SKM-1 treated with dmso at 0.1 percent for 144 hours (cell line): Measurements from ENCODE around the gene CCDC124.

Experiments used
- DNase-seq: peaks from one replicate; lab custom pipeline; 2025; ENCODE audit not compliant: unreplicated experiment; lab: John Stamatoyannopoulos, UW

CCDC124 gene

DNA sequence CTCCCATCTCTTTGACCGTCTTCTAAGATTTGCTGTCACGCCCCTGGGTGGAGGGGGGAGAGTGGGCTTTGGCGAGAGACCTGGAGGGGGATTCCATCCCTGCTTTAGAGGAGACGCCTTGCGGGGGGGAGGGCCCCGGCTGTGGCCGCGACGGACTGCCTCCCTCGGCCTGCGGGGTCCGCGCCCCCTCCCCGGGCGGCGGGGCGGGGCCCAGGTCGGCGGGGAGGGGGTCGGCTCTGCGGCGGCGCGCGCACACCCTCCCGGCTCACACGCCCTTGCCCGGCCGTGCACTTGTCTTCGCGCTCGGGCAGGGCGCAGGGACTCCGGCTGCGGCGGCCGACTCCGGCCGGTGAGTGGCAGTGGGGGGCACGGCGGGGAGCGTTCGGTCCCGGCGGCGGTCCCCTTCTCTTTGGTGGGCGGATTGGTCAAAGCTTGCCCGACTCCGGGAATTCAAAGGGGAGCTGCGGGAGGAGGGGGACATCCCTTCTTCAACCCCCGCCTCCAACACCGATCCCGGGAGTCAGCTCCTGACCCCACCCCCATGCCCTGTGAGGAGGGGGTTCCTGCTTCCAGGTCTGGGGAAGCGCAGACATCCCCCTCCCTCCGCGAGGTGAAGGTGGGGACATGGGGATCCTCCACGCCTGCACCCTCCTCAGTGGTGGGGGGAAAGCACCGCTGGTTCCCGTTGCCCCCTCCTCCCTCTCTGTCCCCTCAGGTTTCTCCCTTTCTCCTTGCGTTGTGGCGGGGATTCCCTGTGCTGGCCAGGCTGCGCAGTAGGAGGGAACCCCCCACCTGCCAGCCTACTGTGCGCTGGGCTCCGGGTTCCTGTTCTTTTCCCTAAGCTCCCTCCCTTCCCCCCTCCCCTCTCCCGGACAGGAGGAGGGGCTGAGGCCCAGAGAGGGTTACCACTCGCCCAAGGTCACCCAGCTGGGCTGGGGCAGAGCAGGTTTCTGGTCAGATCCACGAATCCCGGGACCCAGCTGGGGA lies 19.5 kb downstream of the CCDC124 start:
- DNase-seq: no peak

DNA sequence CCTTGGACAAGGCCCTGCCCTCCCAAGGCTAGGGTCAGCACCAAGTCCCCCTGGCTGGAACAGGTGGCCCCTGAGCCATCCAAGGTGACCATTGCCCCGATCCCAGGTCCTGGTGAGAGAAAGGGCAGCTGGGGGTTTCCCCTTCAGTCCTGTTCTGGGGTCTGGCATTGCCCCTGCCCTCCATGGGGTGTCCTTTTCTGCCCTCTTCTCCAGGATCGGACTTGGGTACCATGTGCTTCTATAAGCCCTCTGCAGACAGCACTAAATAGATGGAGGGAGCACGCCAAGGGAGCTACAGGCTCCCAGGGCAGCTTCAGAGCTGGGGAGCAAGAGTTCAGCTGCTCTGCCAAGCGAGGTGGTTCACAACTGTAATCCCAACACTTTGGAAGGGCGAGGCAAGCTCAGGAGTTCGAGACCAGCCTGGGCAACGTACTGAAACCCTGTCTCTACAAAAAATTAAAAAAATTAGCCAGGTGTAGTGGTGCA lies 20.5 kb downstream of the CCDC124 start:
- no peak for DNase-seq

DNA sequence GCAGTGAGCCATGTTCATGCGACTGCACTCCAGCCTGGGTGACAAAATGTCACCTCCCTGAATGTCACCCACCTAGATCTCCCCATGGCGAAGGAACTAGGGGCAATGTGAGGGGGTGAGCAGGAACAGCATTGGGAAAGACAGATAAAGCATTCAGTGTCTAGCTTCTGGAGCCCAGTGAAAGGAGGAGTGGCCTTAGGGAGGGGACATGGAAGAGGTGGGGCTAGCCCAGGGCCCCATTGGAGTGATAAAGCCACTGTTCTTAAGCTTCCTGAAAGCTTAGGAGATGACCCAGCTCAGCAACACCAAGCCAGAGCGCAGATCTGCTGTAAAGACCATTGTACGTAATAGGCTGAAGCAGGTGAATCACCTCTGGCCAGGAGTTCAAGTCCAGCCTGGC lies 21.1 kb downstream of the CCDC124 start:
- DNase-seq: no peak

DNA sequence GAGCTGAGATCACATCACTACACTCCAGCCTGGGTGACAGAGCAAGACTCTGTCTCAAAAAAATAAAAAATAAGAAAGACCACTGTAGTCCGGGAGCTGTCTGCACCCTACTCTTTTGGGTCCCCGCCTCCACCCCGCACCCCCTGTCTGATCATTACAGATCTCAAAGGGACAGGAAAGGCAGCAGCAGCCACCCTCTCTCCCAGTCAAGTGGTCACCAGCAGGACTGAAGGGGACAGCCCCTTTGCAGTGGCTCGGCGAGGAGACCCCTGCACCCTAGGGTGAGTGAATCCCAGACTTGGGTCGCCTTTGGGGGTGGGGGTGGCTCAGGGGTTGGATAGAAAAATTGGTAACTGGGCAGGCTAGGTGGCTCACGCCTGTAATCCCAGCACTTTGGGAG lies 21.6 kb downstream of the CCDC124 start:
- DNase-seq: no peak

DNA sequence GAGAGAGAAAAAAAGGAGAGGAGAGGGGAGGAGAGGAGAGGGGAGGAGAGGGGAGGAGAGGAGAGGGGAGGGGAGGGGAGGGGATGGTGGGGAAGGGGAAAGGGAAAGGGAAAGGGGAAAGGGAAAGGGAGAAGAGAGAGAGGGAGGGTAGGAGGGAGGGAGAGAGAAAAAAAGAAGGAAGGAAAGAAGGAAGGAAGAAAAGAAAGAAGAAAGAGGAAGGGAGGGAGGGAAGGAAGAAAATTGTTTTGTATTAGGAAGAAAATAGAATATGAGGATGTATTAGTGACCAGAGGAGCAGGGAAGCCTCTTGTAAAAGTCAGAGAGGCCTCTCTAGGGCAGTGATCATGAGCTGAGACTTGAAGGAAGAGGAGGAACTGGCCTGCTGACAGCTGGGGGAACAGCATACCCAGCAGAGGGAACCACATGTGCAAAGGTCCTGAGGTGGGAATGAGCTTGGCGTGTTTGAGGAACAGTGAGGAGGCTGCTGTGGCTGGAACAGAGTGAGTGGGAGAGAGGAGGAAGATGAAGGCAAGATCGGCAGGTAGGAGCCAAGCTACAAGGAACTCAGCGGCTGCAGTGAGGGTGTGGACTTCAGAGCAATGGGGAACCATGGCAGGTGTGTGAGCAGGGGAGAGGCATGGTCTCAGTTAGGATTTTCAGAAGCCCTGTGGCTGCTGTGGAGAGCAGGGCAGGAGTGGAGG lies 24.5 kb downstream of the CCDC124 start:
- no peak for DNase-seq

DNA sequence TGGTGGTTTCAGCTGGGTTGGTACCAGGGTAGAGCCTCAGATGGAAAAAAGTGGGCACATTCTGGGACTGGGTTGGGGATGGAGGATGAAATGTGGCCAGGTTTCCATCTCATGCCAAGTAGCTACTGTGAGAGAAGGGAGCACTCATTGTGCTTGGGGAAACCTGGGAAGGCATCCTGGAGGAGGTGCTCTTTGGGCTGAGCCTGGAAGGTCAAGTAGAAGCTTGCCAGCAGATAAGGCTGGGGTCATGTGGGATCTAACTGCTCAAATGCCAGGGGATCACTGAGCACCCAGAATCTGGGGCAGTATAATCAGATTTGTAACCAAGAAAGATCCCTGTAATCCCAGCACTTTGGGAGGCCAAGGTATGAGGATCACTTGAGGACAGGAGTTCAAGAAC lies 25.1 kb downstream of the CCDC124 start:
- DNase-seq: no peak

DNA sequence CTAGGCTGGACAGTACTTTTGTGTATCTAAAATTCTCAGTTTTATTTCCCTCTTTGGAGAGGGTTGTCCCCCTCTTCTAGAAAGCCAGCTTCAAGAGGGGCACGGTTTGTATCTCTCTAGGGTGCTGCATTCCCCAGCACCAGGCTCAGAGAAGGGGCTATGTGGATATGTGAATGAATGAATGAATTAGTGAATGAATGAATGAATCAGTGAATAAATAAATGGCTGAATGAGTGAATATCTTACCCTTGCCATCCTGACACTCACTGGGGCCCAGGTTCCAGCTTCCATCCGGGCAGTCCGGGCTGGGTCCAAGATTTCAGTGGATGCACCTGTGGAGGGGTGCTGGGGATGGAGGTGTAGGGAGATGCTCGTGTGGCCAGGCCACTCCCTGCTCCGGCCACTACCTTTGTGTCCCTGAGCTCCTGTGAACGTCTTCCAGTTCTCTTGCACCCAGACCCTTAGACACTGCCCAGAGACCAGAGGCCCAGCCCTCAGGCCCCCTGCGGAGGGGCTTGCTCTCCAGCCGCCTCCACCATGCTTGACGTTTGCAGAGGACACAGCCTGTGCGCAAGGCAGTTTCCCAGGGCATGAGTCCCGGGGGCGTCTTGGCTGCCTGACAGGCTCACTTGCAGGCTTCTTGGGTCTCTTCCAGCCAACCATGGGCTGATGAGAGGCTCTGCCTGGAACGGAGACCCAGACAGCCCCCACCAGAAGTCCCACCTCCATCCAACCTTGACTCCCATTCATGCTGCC lies 31.3 kb downstream of the CCDC124 start:
- DNase-seq: no peak

DNA sequence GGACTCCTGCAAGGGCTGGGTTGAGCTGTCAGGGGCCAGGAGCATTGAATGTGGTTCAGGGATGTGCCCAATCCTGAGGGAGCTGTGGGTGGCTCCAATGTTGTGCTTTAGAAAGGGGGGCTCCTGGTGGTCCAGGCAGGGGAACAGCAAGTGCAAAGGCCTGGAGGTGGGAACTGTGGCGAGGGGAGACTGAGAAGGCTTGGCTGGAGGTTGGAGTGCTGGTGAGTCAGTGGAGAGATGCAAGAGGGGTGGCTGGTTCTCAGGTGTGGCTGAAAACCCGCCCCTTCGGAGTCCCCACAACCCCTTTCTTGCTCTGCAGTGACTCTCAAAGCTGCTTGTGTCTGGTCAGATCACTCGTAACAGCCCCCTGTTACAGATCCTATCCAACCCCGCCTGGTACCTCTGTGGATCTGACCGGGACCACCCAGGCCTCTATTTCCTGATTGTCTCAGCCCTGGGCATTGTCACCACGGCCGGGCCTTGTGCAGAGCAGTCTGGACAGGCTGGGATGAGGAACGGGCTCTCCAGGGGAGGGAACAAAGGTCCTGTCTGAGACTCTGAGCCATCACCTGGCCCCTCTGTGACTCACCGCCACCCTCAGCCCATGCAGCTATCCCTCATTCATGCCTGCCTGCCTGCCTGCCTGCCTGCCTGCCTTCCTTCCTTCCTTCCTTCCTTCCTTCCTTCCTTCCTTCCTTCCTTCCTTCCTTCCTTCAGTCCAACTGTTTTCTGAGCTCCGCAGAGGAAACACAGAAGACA lies 32.7 kb downstream of the CCDC124 start:
- no peak for DNase-seq

DNA sequence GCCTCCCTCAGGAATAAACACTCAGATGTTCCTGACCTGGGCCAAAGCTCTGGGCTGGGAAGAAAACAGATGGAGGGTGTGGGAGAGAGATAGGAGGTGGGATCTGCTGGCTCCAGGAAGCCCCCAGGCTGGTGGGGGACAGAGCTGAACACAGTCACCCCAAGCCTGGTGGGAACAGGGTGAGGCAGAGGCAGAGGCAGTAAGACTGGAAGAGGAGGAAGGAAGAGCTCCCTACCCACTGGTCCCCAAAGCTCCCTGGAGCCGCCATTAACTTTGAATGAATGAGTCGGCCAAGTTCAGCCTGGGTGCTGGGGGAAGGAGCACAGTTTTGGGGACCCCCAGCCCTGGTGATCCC lies 33.3 kb downstream of the CCDC124 start:
- DNase-seq: no peak

DNA sequence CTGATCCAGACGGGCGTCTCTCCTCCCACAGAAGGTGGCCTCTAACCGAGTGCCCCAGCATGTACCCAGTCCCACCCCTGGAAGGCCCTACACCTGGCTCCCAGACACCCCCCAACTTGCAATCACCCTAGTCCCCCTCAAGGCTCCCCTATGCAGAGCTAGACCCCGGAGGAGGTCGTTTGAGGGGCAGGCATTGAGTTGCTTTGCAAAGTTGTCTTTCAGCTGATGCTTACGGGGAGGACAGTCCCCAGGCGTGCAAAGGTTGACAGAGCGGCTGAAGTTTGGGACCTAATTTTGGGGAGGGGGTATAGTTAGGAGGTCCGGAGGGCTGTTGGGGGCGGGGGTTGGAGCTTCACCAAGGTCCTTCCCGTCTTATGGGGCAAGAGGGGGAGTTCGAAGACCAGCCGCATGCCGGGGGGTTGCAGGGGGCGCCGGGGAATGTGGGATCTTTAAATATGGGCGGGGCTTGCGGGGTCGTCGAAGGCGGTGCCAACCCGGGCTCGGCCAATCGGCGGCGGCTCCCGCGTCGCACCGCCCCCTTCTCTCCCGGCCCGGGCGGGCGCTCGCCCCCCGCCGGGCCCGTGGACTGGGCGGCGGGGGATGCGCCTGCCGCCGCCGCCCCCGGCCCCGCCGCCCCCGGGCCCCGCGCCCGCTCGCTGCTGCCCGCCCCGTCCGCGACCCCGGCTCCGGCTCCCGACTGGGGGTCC lies 33.9 kb downstream of the CCDC124 start, which contains the start of gene KCNN1:
Gene KCNN1, plus strand, starts transcription at position 558 of the 707 bp plus-strand sequence. CDS start 6,782 bp downstream, outside the sequence.
- no peak for DNase-seq

DNA sequence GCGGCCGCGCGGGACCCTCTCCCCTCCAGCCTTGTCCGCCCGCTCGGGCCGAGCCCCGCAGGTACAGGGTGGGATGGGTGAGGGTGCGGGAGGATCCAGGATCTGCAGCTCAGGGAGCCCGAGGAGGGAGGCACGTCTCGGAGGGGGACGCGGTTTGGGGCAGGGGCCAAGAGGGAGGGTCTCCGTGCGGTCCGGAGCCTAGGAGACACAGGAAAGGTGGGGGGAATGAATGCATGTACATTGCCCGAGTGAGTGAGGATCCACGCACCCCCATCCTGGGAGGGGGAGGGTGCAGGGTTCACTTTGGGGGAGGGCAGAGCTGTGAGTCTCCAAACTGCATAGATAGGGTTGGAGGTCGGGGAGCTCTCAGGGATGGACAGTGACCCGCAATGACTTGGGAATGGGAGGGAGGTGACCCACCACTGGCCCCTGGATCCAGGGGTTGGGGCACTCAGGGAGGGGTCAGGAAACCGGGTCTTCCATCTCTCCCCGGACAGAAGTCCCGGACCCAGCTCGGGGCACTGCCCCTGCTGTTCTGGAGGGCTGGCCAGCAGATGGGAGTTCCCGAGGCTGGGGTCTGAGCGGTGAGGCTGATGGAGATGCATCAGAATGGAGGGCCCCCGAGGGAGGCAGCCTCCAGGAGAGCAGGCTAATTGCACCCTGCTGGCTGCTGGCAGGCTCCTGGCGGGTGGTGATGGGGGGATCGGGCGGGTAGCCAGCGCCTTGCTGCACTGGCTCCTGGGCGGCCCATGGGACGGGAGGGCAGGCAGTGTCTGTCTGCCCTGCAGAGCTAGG lies 34.6 kb downstream of the CCDC124 start:
- DNase-seq: no peak

DNA sequence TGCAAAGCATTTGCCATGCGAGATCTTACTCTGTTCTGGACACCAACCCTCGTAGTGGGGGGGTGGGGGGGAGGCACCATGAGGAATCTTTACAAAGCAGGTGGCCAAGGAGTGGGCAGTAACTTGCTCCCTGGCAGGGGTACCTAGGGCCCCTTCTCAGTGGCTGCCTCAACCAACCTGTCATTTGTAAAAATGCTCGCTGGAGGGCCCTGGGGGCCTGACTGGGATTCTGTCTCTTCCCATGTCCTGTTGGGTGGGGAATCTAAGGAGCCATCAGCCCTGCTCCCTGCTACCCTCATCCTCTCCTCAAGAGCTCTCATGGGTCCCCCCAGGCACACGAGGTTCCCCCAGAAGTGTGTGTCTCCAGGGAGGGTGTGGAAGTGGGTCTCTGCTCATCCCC lies 35.5 kb downstream of the CCDC124 start:
- peak; percentile 65 for DNase-seq

DNA sequence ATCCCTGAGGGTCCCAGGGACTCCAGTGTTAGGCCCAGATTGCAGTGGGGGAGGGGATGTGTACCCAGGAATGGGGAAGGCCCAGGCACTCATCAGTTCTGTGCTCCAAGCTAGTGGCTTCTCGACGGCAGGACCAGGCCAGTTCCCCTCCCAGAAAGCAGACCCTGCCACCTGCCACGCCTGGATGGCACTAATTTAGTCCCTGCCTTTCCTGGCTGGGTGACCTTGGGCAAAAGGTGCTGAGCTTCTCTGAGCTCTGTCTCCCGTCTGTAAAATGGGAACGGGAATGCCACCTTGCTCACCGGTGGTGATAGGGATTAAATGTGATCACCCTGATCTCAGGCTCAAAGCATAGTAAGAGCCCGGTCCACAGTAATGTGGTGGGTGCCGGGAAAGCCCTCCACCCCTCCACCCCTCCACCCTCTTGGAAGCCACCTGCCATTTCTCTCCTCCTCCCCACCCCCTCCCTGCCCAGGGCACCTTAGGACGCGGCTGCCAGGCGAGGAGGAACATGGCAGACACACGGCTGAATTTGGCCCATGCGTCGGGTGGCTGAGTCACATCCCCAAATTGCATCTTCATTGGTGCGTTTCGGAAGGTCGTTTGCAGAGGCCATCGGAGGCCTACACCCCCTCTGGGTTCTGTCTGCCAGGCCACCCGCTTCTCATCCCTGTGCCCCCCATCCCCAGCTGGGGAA lies 36.4 kb downstream of the CCDC124 start:
- DNase-seq: no peak

DNA sequence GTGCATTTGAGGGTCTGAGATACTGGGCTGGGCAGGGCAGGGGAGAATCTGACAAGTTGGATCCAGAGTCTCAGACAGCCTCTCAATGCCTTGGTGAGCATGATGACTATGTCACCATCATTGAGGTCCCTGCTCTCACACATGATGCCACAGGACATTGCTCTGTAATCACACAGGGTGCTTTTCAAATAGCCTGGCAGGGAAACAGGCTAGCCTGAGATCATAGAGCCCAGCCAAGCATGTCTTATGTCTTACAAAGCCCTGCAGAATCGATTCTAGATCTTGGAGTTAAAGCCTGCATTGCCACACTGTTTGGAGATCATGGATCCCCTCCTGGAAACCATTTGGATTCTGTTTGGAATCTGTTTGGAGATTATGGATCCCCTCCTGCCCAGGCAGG lies 39.4 kb downstream of the CCDC124 start:
- DNase-seq: no peak

DNA sequence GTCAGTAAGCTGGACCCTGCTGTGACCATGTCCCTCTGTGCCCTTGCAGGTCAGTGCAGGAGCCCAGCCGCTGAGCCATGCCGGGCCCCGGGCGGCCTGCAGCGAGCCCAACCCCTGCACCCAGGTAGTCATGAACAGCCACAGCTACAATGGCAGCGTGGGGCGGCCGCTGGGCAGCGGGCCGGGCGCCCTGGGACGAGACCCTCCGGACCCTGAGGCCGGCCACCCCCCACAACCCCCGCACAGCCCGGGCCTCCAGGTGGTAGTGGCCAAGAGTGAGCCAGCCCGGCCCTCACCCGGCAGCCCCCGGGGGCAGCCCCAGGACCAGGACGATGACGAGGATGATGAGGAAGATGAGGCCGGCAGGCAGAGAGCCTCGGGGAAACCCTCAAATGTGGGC lies 40.9 kb downstream of the CCDC124 start:
- DNase-seq: no peak

DNA sequence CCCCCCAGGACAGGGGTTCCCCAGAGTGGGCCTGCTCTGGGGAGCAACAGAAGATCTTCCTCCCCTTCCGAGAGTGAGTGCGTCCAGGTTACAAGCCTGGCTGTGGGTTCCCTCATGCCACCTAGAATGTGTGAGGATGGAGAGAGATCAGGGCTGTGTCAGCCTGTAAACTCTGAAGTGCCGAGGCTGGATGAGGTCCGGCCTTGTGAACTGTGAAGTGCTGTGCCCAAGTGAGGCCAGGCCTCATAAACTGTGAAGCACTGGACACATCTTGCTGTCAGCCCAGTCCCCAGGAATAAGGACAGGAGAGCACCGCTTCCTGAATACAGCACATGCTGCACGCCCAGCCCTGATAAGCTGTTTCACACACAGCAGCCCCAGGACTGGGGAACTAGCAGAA lies 41.7 kb downstream of the CCDC124 start:
- no peak for DNase-seq

DNA sequence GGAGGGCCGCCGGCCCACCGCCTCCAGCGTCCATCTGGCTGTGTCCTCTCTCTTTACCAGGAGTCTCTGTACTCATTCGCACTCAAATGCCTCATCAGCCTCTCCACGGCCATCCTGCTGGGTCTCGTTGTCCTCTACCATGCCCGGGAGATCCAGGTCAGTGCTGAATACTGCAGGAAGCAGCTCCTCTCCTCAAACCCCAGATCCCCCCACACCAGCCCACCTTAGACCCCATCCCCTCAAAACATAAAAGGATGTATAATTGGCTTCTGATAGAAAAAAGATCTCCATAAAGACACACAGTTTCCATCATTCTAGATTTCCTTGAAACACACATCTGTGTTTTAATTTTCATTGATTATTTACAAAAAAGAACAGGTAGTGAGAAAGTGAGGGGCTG lies 42.2 kb downstream of the CCDC124 start:
- no peak for DNase-seq

DNA sequence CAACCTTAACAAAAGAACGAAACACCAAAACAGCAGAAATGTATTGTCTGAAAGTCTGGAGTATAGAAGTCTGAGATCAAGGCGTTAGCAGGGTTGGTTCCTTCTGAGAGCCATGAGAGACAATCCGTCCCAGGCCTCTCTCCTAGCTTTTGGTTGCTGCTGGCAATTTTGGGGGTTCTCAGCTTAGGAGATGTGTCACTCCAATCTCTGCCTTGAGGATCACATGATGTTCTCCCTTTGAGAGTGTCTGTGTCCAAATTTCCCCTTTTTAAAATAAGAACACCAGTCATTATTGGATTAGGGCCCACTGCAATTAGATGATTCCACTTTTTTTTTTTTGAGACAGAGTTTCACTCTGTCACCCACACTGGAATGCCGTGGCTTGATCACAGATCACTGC lies 44.2 kb downstream of the CCDC124 start:
- no peak for DNase-seq

DNA sequence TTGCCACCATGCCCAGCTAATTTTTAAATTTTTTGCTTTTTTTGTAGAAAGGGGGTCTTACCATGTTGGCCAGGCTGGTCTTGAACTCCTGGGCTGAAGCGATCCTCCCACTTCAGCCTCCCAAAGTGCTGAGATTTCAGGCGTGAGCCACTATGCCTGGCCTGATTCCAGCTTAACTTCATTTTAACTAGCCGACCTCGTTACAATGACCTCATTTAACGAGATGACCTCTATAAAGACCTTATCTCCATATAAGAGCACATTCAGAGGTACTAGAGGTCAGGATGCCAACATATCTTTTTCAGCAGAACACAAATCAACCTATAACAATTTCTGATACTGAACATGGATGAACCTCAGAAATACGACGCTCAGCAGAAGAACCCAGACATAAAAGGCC lies 44.7 kb downstream of the CCDC124 start:
- DNase-seq: no peak
